ENCODE data around the gene ALDH4A1. TPM values are rescaled to one million over a fixed set of nuclear protein-coding genes. Genes with fewer than 3 reads are reported as not detected.

ALDH4A1 gene
- total RNA-seq, 1 experiment from 2014 or later: 26.1 TPM

DNA sequence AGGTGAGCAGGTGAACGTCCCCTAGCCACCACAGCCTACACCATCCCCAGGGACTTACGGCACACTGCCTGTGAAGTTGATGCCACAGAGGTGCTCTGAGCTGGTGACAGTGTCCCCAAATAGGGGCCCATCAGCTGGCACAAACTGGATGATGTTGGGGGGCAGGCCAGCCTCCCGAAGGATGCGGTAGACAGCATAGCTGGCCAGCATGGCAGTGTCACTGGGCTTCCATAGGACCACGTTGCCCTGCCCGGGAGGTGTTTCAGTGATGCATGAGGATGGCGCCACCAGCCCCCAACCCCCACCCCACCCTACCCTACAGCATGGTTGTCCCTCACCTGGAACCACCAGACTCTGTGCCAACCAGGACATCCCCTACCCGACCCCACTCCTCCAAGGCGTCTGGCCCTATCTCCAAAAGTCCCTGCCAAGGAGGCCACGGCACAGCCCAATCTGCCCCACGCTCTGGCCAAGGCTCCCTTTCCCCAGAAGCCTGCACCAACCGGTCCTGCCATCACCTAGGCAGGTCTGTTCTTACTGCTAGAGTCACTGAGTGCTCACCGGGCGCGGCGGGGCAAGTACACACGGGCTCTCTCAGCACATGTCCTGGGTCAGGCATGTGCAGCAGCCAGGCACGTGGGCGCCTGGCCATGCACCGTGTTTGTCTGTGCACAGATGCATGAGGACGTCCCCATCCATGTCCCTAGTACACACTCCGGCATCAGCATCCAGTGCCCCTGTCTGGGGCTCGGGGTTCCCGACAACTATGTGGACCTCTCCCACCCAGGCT, 20.5 kb downstream of the ALDH4A1 start:
- no peak overlapping the region for H4K8ac ChIP-seq (replicated peaks; ENCODE audit: insufficient read length, low read depth, low read length)
- H3K36me3 Mint-ChIP-seq (ENCODE audit: insufficient read depth in 1 of 3, low read depth in 3 of 3): peaks cover 4 to 15% (median 9%) of the 10 kb centered on the region in 3 experiments; a peak in 5 of 7 replicates
- H2BK5ac ChIP-seq (ENCODE audit: insufficient read length, low read length): no peak overlapping the region
- no peak overlapping the region for H2AFZ ChIP-seq (ENCODE audit: low read length)
- no peaks in the 10 kb centered on the region for H3K27me3 ChIP-seq (ENCODE audit: insufficient read depth, low read length)
- H4K91ac ChIP-seq (ENCODE audit: insufficient read length, low read depth, low read length): no peak overlapping the region
- no peak overlapping the region for H3K14ac ChIP-seq (ENCODE audit: insufficient read depth, low read length)
- H3K9me3 ChIP-seq (ENCODE audit: control insufficient read depth, low read depth, low read length): no peaks in the 10 kb centered on the region
- no peak overlapping the region for H3K27ac ChIP-seq (ENCODE audit: insufficient read length, low read depth, low read length)
- no peak for DNase-seq
- H3K4ac ChIP-seq (ENCODE audit: low read depth, low read length): no peak overlapping the region
- H3K79me1 ChIP-seq (ENCODE audit: insufficient read depth, low read depth, low read length, poor library complexity, severe bottlenecking): no peaks in the 10 kb centered on the region
- H4K5ac ChIP-seq (ENCODE audit: insufficient read length, low read depth, low read length): no peak overlapping the region
- no peaks in the 10 kb centered on the region for H3K79me2 ChIP-seq (ENCODE audit: insufficient read depth, low read length)
- no peak overlapping the region for H3T11ph ChIP-seq (ENCODE audit: low read length)
- no peak overlapping the region for H2AK5ac ChIP-seq (ENCODE audit: insufficient read length, low read length)
- no peak overlapping the region for H2BK12ac ChIP-seq (ENCODE audit: insufficient read length, low read depth, low read length)
- WGBS (ENCODE audit: extremely low coverage, insufficient read length, low lambda C conversion rate): no CpG with 5 or more reads among the region's 24 CpGs
- no peak overlapping the region for H2BK15ac ChIP-seq (ENCODE audit: low read depth, low read length)
- no peak overlapping the region for H3K9ac ChIP-seq (ENCODE audit: extremely low read depth, insufficient read length, low read length)
- no peak overlapping the region for H3K4me2 ChIP-seq (ENCODE audit: insufficient read depth, insufficient read length, low read length)
- no peaks in the 10 kb centered on the region for H4K20me1 ChIP-seq (ENCODE audit: control insufficient read depth, insufficient read depth, insufficient read length)
- peaks cover 0 to 11% of the 10 kb centered on the region in 2 experiments; a peak in 2 of 4 replicates for H3K4me1 Mint-ChIP-seq
- no peak overlapping the region for H3K23ac ChIP-seq (ENCODE audit: insufficient read length, low read depth, low read length)
- no peak overlapping the region for H3K27ac Mint-ChIP-seq
- H3K4me3 Mint-ChIP-seq: no peak overlapping the region
- H2BK20ac ChIP-seq (ENCODE audit: low read depth, low read length, poor library complexity, severe bottlenecking): no peak overlapping the region
- no peaks in the 10 kb centered on the region for H3K4me1 ChIP-seq (ENCODE audit: insufficient read depth, low read length)
- H2BK120ac ChIP-seq (ENCODE audit: low read depth, low read length, poor library complexity, severe bottlenecking): no peak overlapping the region
- no peaks in the 10 kb centered on the region for H3K27me3 Mint-ChIP-seq (ENCODE audit: low read depth)
- H3K18ac ChIP-seq (ENCODE audit: insufficient read length, low read depth, low read length): no peak overlapping the region
- H3K23me2 ChIP-seq (ENCODE audit: insufficient read length, low read depth, low read length, poor library complexity, severe bottlenecking): no peaks in the 10 kb centered on the region
- H3K56ac ChIP-seq (ENCODE audit: insufficient read length, low read depth, low read length): no peak overlapping the region
- H3K9me3 Mint-ChIP-seq: no peaks in the 10 kb centered on the region
- TF ChIP-seq, protein P1, sequence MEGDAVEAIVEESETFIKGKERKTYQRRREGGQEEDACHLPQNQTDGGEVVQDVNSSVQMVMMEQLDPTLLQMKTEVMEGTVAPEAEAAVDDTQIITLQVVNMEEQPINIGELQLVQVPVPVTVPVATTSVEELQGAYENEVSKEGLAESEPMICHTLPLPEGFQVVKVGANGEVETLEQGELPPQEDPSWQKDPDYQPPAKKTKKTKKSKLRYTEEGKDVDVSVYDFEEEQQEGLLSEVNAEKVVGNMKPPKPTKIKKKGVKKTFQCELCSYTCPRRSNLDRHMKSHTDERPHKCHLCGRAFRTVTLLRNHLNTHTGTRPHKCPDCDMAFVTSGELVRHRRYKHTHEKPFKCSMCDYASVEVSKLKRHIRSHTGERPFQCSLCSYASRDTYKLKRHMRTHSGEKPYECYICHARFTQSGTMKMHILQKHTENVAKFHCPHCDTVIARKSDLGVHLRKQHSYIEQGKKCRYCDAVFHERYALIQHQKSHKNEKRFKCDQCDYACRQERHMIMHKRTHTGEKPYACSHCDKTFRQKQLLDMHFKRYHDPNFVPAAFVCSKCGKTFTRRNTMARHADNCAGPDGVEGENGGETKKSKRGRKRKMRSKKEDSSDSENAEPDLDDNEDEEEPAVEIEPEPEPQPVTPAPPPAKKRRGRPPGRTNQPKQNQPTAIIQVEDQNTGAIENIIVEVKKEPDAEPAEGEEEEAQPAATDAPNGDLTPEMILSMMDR (conservative IDR thresholded peaks at IDR 0.05): no peak
